K562 (cell line): ENCODE data around the gene ADCY5. TPM values are rescaled to one million over a fixed set of nuclear protein-coding genes. Genes with fewer than 3 reads are reported as not detected.

Experiments
- ATAC-seq: fragments of 200-7000 bp; cut with Tn5 transposase; 3 replicates; pipeline ENCODE4 v1.9.1; 2020; ENCODE audit warnings: moderate library complexity
- BruUV-seq: library from RNA; stranded (reverse); fragments of 400-500 nt; replicated peaks from 2 replicates; lab custom pipeline; 2021; lab: Mats Ljungman, UMichigan
- CTCF ChIA-PET: fragments of 300-600 bp; formaldehyde crosslinking; extraction: SDS; loops from one replicate; lab custom pipeline; 2021; ENCODE audit warnings: low intra/inter-chr PET ratio; lab: Yijun Ruan, JAX
- POLR2A ChIA-PET: fragments of 300-600, 350-650 bp; sonication (Branson Sonifier 250); formaldehyde crosslinking; extraction: SDS; loops from one replicate; lab custom pipeline; 2021; ENCODE audit warnings: antibody characterized with exemption, inconsistent platforms; lab: Yijun Ruan, JAX
- DNase-seq, 4 experiments: peaks; one replicate each; pipeline versions ENCODE4 v3.0.0 to v3.0.0-alpha.2; 2011 to 2018; ENCODE audit warnings: low spot score in 3 of 4, mixed read lengths in 3 of 4; ENCODE audit errors: extremely low read depth in 1 of 4
- FAIRE-seq: peaks from 2 replicates; lab custom pipeline; 2011; peaks lifted over from hg19 to GRCh38; lab: Jason Lieb, UNC
- H2AFZ ChIP-seq: 2 replicates; pipeline ENCODE4 v1.6.0; 2011; ENCODE audit warnings: low read depth, low read length, control low read depth, inconsistent platforms
- H3K27ac ChIP-seq: fragments of 200-600 bp; 3 replicates; pipeline ENCODE4 v1.8.0; 2011; ENCODE audit warnings: low read depth, mild to moderate bottlenecking, control low read depth, inconsistent platforms, low read length, moderate library complexity, mixed read lengths; ENCODE audit errors: extremely low read depth
- H3K27me3 ChIP-seq, 2 experiments: fragments of 300-600 bp in 1 of 2; 2 replicates in 1 of 2; 3 replicates in 1 of 2; pipeline versions ENCODE4 v1.6.0 to v1.8.0; 2011; ENCODE audit warnings: inconsistent platforms in 2 of 2, low read length in 2 of 2, mild to moderate bottlenecking in 1 of 2, mixed read lengths in 1 of 2, moderate library complexity in 1 of 2; ENCODE audit not compliant: control insufficient read depth in 2 of 2, insufficient read depth in 2 of 2
- H3K36me3 ChIP-seq: fragments of 300-600 bp; 3 replicates; pipeline ENCODE4 v1.8.0; 2011; ENCODE audit warnings: mild to moderate bottlenecking, low read length, inconsistent platforms; ENCODE audit not compliant: control insufficient read depth, insufficient read depth
- H3K4me1 ChIP-seq, 2 experiments: fragments of 200-600 bp in 1 of 2; replicated peaks in 1 of 2; 2 replicates in 1 of 2; 3 replicates in 1 of 2; pipeline versions ENCODE4 v1.5.1 to v1.8.0; 2011; ENCODE audit warnings: inconsistent platforms in 2 of 2, low read length in 2 of 2, mild to moderate bottlenecking in 1 of 2, mixed read lengths in 1 of 2, moderate library complexity in 1 of 2; ENCODE audit not compliant: control insufficient read depth in 2 of 2, insufficient read depth in 2 of 2
- H3K4me2 ChIP-seq: 2 replicates; pipeline ENCODE4 v1.6.1; 2011; ENCODE audit warnings: low read length, control low read depth, inconsistent platforms, mixed read lengths; ENCODE audit not compliant: insufficient read depth
- H3K4me3 ChIP-seq: fragments of 200-600 bp; sonication (generic), shearing (Covaris generic); 2 replicates; pipeline ENCODE4 v1.5.1; 2016; ENCODE audit warnings: control low read depth, inconsistent platforms
- H3K79me2 ChIP-seq: fragments of 200-600 bp; 3 replicates; pipeline ENCODE4 v1.8.0; 2011; ENCODE audit warnings: low read length, inconsistent platforms; ENCODE audit not compliant: control insufficient read depth, insufficient read depth
- H3K9ac ChIP-seq, 2 experiments: 2 replicates each; pipeline versions ENCODE4 v1.6.0 to v1.6.1; 2011; ENCODE audit warnings: low read depth in 2 of 2, low read length in 2 of 2, control low read depth in 1 of 2, inconsistent platforms in 1 of 2, mild to moderate bottlenecking in 1 of 2, mixed read lengths in 1 of 2; ENCODE audit not compliant: insufficient read depth in 1 of 2
- H3K9me1 ChIP-seq: one replicate; pipeline ENCODE4 v1.6.0; 2011; ENCODE audit warnings: inconsistent platforms, mild to moderate bottlenecking, low read length, moderate library complexity; ENCODE audit not compliant: control insufficient read depth, insufficient read depth
- H3K9me3 ChIP-seq: replicated peaks from 2 replicates; pipeline ENCODE4 v1.5.1; 2011; ENCODE audit warnings: low read depth, low read length, inconsistent platforms; ENCODE audit not compliant: control insufficient read depth, insufficient read depth
- H4K20me1 ChIP-seq: replicated peaks from 2 replicates; pipeline ENCODE4 v1.6.1; 2011; ENCODE audit warnings: low read length, inconsistent platforms, mixed read lengths; ENCODE audit not compliant: control insufficient read depth, insufficient read depth
- ARHGAP35 ChIP-seq: fragments of 450-650 bp; IDR thresholded peaks from 2 replicates; pipeline ENCODE4 v1.6.1; 2018; ENCODE audit not compliant: partially characterized antibody
- ARID1B ChIP-seq: fragments of 450-650 bp; IDR thresholded peaks from 2 replicates; pipeline ENCODE4 v1.6.1; 2016; ENCODE audit warnings: antibody characterized with exemption, mild to moderate bottlenecking, inconsistent platforms
- CBFB ChIP-seq: sonication (generic); formaldehyde crosslinking; IDR thresholded peaks from 2 replicates; pipeline ENCODE4 v1.4.0; 2020; ENCODE audit warnings: mild to moderate bottlenecking, missing genetic modification reagents
- CBX8 ChIP-seq: fragments of 200-600 bp; sonication (generic); IDR thresholded peaks from 2 replicates; pipeline ENCODE4 v1.6.1; 2012; ENCODE audit warnings: borderline replicate concordance, mixed run types, low read depth, mild to moderate bottlenecking, moderate library complexity, mixed read lengths, low read length, control low read depth, inconsistent platforms; ENCODE audit not compliant: poor library complexity, severe bottlenecking; ENCODE audit errors: extremely low read depth
- CEBPG ChIP-seq, 3 experiments: fragments of 200-800 bp in 1 of 3; sonication (Bioruptor generic) in 1 of 3; sonication (generic) in 1 of 3; formaldehyde crosslinking in 1 of 3; IDR thresholded peaks in 2 of 3; conservative IDR thresholded peaks in 1 of 3; 2 replicates each; pipeline versions ENCODE4 v1.6.1 to v1.8.0; 2016 to 2022; ENCODE audit warnings: missing compliant biosample characterization in 2 of 3, missing genetic modification characterization in 2 of 3, mild to moderate bottlenecking in 1 of 3, missing genetic modification reagents in 1 of 3
- CTBP1 ChIP-seq: fragments of 450-650 bp; IDR thresholded peaks from 2 replicates; pipeline ENCODE4 v1.6.1; 2016; ENCODE audit warnings: borderline replicate concordance
- NUFIP1 ChIP-seq: fragments of 450-650 bp; IDR thresholded peaks from 2 replicates; pipeline ENCODE4 v1.6.1; 2018; ENCODE audit not compliant: partially characterized antibody
- POLR2G ChIP-seq: fragments of 200-400 bp; formaldehyde crosslinking; IDR thresholded peaks from 2 replicates; pipeline ENCODE4 v1.6.1; 2017; ENCODE audit warnings: low read depth, mild to moderate bottlenecking, antibody characterized with exemption, low read length, moderate library complexity
- RUNX1 ChIP-seq: sonication (generic); IDR thresholded peaks from 2 replicates; pipeline ENCODE4 v1.6.1; 2016; ENCODE audit warnings: antibody characterized with exemption, low read depth
- SMARCA4 ChIP-seq: fragments of 450-650 bp; IDR thresholded peaks from 2 replicates; pipeline ENCODE4 v1.6.1; 2016
- SMARCA5 ChIP-seq: fragments of 450-650 bp; IDR thresholded peaks from 2 replicates; pipeline ENCODE4 v1.6.1; 2016
- TAF1 ChIP-seq: IDR thresholded peaks from 2 replicates; pipeline ENCODE4 v1.6.1; 2011; ENCODE audit warnings: mild to moderate bottlenecking, low read length, moderate library complexity; ENCODE audit not compliant: insufficient read depth, control insufficient read depth, severe bottlenecking; ENCODE audit errors: extremely low read depth
- TCF3 ChIP-seq: sonication (generic); formaldehyde crosslinking; IDR thresholded peaks from 2 replicates; pipeline ENCODE4 v1.4.0; 2020; ENCODE audit warnings: mild to moderate bottlenecking, missing genetic modification reagents
- TCF7L2 ChIP-seq: fragments of 150-350 bp; IDR thresholded peaks from 2 replicates; pipeline ENCODE4 v1.6.1; 2016; ENCODE audit warnings: low read depth, mild to moderate bottlenecking, low read length, moderate library complexity
- WHSC1 ChIP-seq: IDR thresholded peaks from one replicate; pipeline ENCODE4 v1.6.1; 2012; ENCODE audit warnings: low read length, control low read depth, inconsistent platforms
- ZBTB7A ChIP-seq: IDR thresholded peaks from 2 replicates; pipeline ENCODE4 v1.6.1; 2011; ENCODE audit warnings: low read depth, mild to moderate bottlenecking, low read length, moderate library complexity, borderline replicate concordance; ENCODE audit not compliant: control insufficient read depth
- ZBTB8A ChIP-seq: fragments of 450-650 bp; IDR thresholded peaks from 2 replicates; pipeline ENCODE4 v1.6.1; 2018; ENCODE audit warnings: mild to moderate bottlenecking, moderate library complexity; ENCODE audit not compliant: partially characterized antibody
- ZNF165 ChIP-seq: fragments of 250-450 bp; sonication (Bioruptor Pico); IDR thresholded peaks from 2 replicates; pipeline ENCODE4 v1.4.0; 2020; ENCODE audit warnings: borderline replicate concordance
- ZNF778 ChIP-seq: fragments of 450-650 bp; formaldehyde crosslinking; IDR thresholded peaks from 2 replicates; pipeline ENCODE4 v1.4.0; 2020; ENCODE audit warnings: mild to moderate bottlenecking, moderate library complexity
- whole genome bisulfite sequencing: fragments of 100-300 bp; shearing (Covaris generic); methylation state at CpG from one replicate; pipeline ENCODE4 v1.1.6; 2016; ENCODE audit warnings: low coverage, mixed read lengths; ENCODE audit not compliant: insufficient coverage; ENCODE audit errors: missing lambda C conversion rate; 5-methylcytosine and 5-hydroxymethylcytosine counted together
- in situ Hi-C: fragments of 300-500 bp; cut with MboI; formaldehyde crosslinking; loops from 4 replicates; pipeline ENCODE4 v1.15.0; 2018; ENCODE audit warnings: inconsistent platforms, mixed read lengths
- intact Hi-C: fragments of 100-400 bp; cut with micrococcal nuclease; formaldehyde crosslinking; loops from 2 replicates; pipeline ENCODE4 v1.14.2; 2022
- polyA plus RNA-seq, 8 experiments: library from polyadenylated mRNA; depleted of rRNA in 4 of 8; stranded (reverse) in 5 of 8; unstranded in 3 of 8; fragments of >200 nt; fragmentation: Nextera tagmentation in 2 of 8; fragmentation: Illumina TruSeq in 1 of 8; extraction: Ambion mirVana in 2 of 8; extraction: Trizol in 1 of 8; gene quantifications; 2 replicates each; pipeline versions ENCODE4 v1.2.1 to v1.2.3, GENCODE V29; 2011 to 2014; ENCODE audit warnings: inconsistent platforms in 1 of 8, missing spikeins in 1 of 8
- total RNA-seq, 7 experiments: library from RNA; depleted of rRNA in 6 of 7; stranded (reverse); fragments of >200 nt in 6 of 7; fragmentation: Illumina TruSeq in 2 of 7; extraction: Trizol in 2 of 7; gene quantifications; 2 replicates each; pipeline versions ENCODE4 v1.2.1 to v1.2.3, GENCODE V29; 2011 to 2021; ENCODE audit warnings: low replicate concordance in 1 of 7

Gene ADCY5
- total and polyA plus RNA-seq, 9 of the 15 experiments (the other 6 are each of a cell fraction or from before 2014, with no cell fraction given): under 0.01 TPM; not detected in 8

DNA sequence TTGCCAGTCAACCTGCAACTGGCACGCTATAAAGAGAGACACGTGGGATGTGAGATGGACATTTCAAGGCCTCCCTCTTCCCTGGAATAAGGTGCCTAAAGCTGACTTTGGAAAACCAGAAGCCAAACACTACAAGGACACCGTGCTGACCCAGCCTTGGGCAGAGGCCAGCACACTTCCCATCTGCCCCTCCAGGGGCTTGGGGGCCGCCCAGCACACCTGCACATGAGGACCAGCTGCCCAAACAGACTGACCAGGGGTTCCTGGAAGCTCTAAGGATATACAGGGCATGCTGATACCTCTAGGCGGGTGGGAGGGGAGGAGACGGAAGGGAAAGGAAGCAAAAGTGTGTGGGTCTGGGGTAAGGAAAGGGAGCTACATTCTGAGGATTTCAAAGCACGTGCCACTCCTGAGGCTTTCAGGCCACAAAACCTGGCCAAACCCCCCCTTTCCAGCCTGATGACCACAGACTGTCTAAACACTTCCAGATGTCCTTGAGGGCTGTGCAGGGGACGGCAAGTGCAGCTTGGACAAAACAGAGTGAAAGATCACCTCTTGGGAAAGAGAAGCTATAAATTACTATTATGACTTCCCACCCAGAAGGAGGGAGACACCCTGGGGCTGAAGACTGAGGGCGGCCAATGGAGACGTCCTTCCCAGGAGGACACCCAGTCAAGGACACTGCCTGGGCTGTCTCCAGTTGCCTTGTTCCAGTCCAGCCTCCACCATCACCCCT lies 57.9 kb downstream of the ADCY5 start:
- BruUV-seq: no TSS peak
- POLR2A ChIA-PET: interaction anchor here (0.7 to 1.2 kb wide), 2 partner anchors 20 to 21 kb away, joined by 3 read pairs; no protein-coding TSS in a partner anchor

DNA sequence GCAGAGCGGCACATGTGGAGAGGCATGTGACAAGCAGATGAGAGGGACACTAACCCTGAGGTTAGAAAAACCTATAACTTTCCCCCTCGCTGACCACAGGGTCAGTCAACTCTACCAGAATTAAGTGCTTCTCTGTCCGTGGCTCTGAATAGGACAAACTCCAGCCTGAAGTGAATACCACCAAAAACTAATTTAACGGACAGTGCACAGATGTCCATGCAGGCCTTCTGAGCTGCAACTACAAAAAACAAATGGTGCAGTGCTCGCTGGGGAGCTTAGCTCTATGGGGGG lies 59.3 kb downstream of the ADCY5 start:
- DNase-seq: no peak
- no peak for ATAC-seq
- WGBS: 0% methylated on average over 5 of the region's 5 CpGs
- H3K9me3 ChIP-seq: no peaks in the 10 kb centered on the region
- no peak overlapping the region for H3K4me3 ChIP-seq
- no peak overlapping the region for H2AFZ ChIP-seq
- H3K9me1 ChIP-seq: no peaks in the 10 kb centered on the region
- no TSS peak for BruUV-seq
- H3K9ac ChIP-seq: no peak overlapping the region
- intact Hi-C loops: no loop called here
- no peaks in the 10 kb centered on the region for H3K36me3 ChIP-seq
- H3K27ac ChIP-seq: no peak overlapping the region
- no peak overlapping the region for H3K4me2 ChIP-seq
- in situ Hi-C loops: no loop called here
- H4K20me1 ChIP-seq: no peaks in the 10 kb centered on the region
- POLR2A ChIA-PET: interaction anchor here (0.5 to 0.7 kb wide), 2 partner anchors 9 to 20 kb away, joined by 3 read pairs; no protein-coding TSS in a partner anchor
- peaks cover 0 to 42% of the 10 kb centered on the region in 2 experiments; a peak in 2 of 5 replicates for H3K27me3 ChIP-seq
- no peak for FAIRE-seq
- no peaks in the 10 kb centered on the region; a peak in 1 of 5 replicates for H3K4me1 ChIP-seq
- H3K79me2 ChIP-seq: no peaks in the 10 kb centered on the region
- CTCF ChIA-PET: no interaction called here
- TF ChIP-seq ZBTB8A: no peak
- no peak for TF ChIP-seq ZNF778 (CRISPR knock-in tag)
- no peak for TF ChIP-seq WHSC1
- no peak for TF ChIP-seq TCF3
- no peak for TF ChIP-seq SMARCA4
- TF ChIP-seq ARID1B: no peak
- no peak for TF ChIP-seq TCF7L2
- TF ChIP-seq CBFB (CRISPR knock-in tag): no peak
- no peak for TF ChIP-seq TAF1
- no peak for TF ChIP-seq CEBPG (CRISPR knock-in tag; IDR thresholded peaks at IDR 0.05)
- TF ChIP-seq CEBPG (tag; conservative IDR thresholded peaks at IDR 0.05 in 1 of 2, IDR thresholded peaks at IDR 0.05 in 1 of 2): no peak
- TF ChIP-seq ARHGAP35: no peak
- no peak for TF ChIP-seq ZNF165 (CRISPR knock-in tag)
- no peak for TF ChIP-seq NUFIP1
- TF ChIP-seq CBX8: no peak
- TF ChIP-seq ZBTB7A: no peak

More for the DNA sequence above, 57.9 kb downstream of the ADCY5 start:
- in situ Hi-C loops: no loop called here
- H3K4me1 ChIP-seq: no peaks in the 10 kb centered on the region; a peak in 1 of 5 replicates
- TF ChIP-seq RUNX1 (no peak), CTBP1 (no peak), SMARCA5 (no peak), POLR2G (no peak)
- DNase-seq (no peak), FAIRE-seq (no peak), ATAC-seq (no peak)
- CTCF ChIA-PET: no interaction called here
- 0% methylated on average over 6 of the region's 10 CpGs for WGBS
- no peak overlapping the region for H3K4me2 ChIP-seq
- H3K9me1 ChIP-seq: no peaks in the 10 kb centered on the region
- H3K79me2 ChIP-seq: no peaks in the 10 kb centered on the region
- no peak overlapping the region for H3K9ac ChIP-seq
- H3K27me3 ChIP-seq: peaks cover 0 to 31% of the 10 kb centered on the region in 2 experiments; a peak in 4 of 5 replicates
- H2AFZ ChIP-seq: no peak overlapping the region
- no peak overlapping the region for H3K4me3 ChIP-seq
- H4K20me1 ChIP-seq: no peaks in the 10 kb centered on the region
- H3K9me3 ChIP-seq: no peaks in the 10 kb centered on the region
- intact Hi-C loops: no loop called here
- H3K27ac ChIP-seq: no peak overlapping the region
- no peaks in the 10 kb centered on the region for H3K36me3 ChIP-seq
